ENCODE results near the gene MBNL3. TPM values are rescaled to one million over a fixed set of nuclear protein-coding genes. Genes with fewer than 3 reads are reported as not detected.

The MBNL3 gene
- total RNA-seq, 2 donors from 2014 or later: 6.3 to 14.8 TPM

- Histone ChIP-seq H3K9me3 (no peaks in the 10 kb centered on the region), H3K36me3 (replicated peaks in 1 of 2; ENCODE audit: insufficient read depth in 1 of 2, low read depth in 2 of 2) (no peaks in the 10 kb centered on the region), H3K27ac (no peak overlapping the region), H3K27me3 (no peaks in the 10 kb centered on the region), H3K4me3 (no peak overlapping the region), H3K4me1 (no peaks in the 10 kb centered on the region)
- DNase-seq (no peak), ATAC-seq (no peak)
- intact Hi-C loops (cut with DNase I): no loop called here
- 36 to 67% methylated on average over 2 of the region's 2 CpGs for WGBS, 2 donors
- TF ChIP-seq POLR2A (IDR thresholded peaks at IDR 0.05) (no peak), CTCF (IDR thresholded peaks at IDR 0.05) (no peak)
Measured at GRCh38 chrX:132444936-132445335, 43.9 kb downstream of the MBNL3 start.

- no peak for TF ChIP-seq POLR2A (IDR thresholded peaks at IDR 0.05)
- no peak for TF ChIP-seq CTCF (IDR thresholded peaks at IDR 0.05)
- H3K27ac ChIP-seq: no peak overlapping the region
- DNase-seq (no peak), ATAC-seq (no peak)
- H3K4me1 ChIP-seq: no peaks in the 10 kb centered on the region
- no peaks in the 10 kb centered on the region for H3K36me3 ChIP-seq (replicated peaks in 1 of 2; ENCODE audit: insufficient read depth in 1 of 2, low read depth in 2 of 2)
- no peaks in the 10 kb centered on the region for H3K27me3 ChIP-seq
- no peak overlapping the region for H3K4me3 ChIP-seq
- WGBS, 2 donors: 62 to 74% methylated on average over 4 of the region's 5 CpGs
- no peaks in the 10 kb centered on the region for H3K9me3 ChIP-seq
- intact Hi-C loops (cut with DNase I): no loop called here
Measured at GRCh38 chrX:132443196-132444135, 45.4 kb downstream of the MBNL3 start.

- Histone ChIP-seq H3K27me3 (no peaks in the 10 kb centered on the region), H3K36me3 (replicated peaks in 1 of 2; ENCODE audit: insufficient read depth in 1 of 2, low read depth in 2 of 2) (no peaks in the 10 kb centered on the region), H3K4me3 (no peak overlapping the region), H3K4me1 (no peaks in the 10 kb centered on the region), H3K27ac (no peak overlapping the region), H3K9me3 (no peaks in the 10 kb centered on the region)
- DNase-seq: peak in 1 of 4 donors; percentile 3
- no peak for TF ChIP-seq POLR2A (IDR thresholded peaks at IDR 0.05)
- no peak for TF ChIP-seq CTCF (IDR thresholded peaks at IDR 0.05)
- no peak for ATAC-seq
- intact Hi-C loops (cut with DNase I): no loop called here
- WGBS, 2 donors: 88 to 92% methylated on average over 2 of the region's 2 CpGs
Measured at GRCh38 chrX:132442691-132443090, 46.1 kb downstream of the MBNL3 start.

- DNase-seq: no peak
- ATAC-seq: no peak
- intact Hi-C loops (cut with DNase I): no loop called here
- H3K27me3 ChIP-seq: no peaks in the 10 kb centered on the region
- H3K36me3 ChIP-seq (replicated peaks in 1 of 2; ENCODE audit: insufficient read depth in 1 of 2, low read depth in 2 of 2): no peaks in the 10 kb centered on the region
- TF ChIP-seq POLR2A (IDR thresholded peaks at IDR 0.05) (no peak), CTCF (IDR thresholded peaks at IDR 0.05) (no peak)
- WGBS, 2 donors: 67 to 90% methylated on average over 1 of the region's 1 CpG
- no peaks in the 10 kb centered on the region for H3K4me1 ChIP-seq
- H3K4me3 ChIP-seq: no peak overlapping the region
- H3K9me3 ChIP-seq: no peaks in the 10 kb centered on the region
- no peak overlapping the region for H3K27ac ChIP-seq
Measured at GRCh38 chrX:132435222-132435621, 53.6 kb downstream of the MBNL3 start.

- 57 to 90% methylated on average over 5 to 6 of the region's 6 CpGs for WGBS, 2 donors
- Histone ChIP-seq H3K4me1 (no peaks in the 10 kb centered on the region), H3K36me3 (replicated peaks in 1 of 2; ENCODE audit: insufficient read depth in 1 of 2, low read depth in 2 of 2) (no peaks in the 10 kb centered on the region), H3K9me3 (no peaks in the 10 kb centered on the region), H3K27ac (no peak overlapping the region), H3K27me3 (no peaks in the 10 kb centered on the region), H3K4me3 (no peak overlapping the region)
- no peak for ATAC-seq
- intact Hi-C loops (cut with DNase I): no loop called here
- no peak for DNase-seq
- TF ChIP-seq CTCF (IDR thresholded peaks at IDR 0.05) (no peak), POLR2A (IDR thresholded peaks at IDR 0.05) (no peak)
Measured at GRCh38 chrX:132433551-132433950, 55.3 kb downstream of the MBNL3 start.

Data from body of pancreas (tissue), 4 donors.